ENCODE results near the gene MICAL2.
A peak's percentile ranks its signal among the peaks of the same experiment; 100 is the strongest.

MICAL2 gene

GRCh38 chr11:12251666-12252560, 141.5 kb downstream of the MICAL2 start:
- in situ Hi-C loops (cut with HindIII; ENCODE audit: low pct_unique_long_range_greater_than_20kb, low sequenced_read_pairs), result no loop called here
- peak in 1 of 2 experiments; percentile 27 for DNase-seq (ENCODE audit: low read depth in 1 of 2, low spot score in 1 of 2)
- TF ChIP-seq JUND (IDR thresholded peaks at IDR 0.05; ENCODE audit: low read depth), result no peak

- no peak for DNase-seq (ENCODE audit: low read depth in 1 of 2, low spot score in 1 of 2)
- in situ Hi-C loops (cut with HindIII; ENCODE audit: low pct_unique_long_range_greater_than_20kb, low sequenced_read_pairs), result no loop called here
- TF ChIP-seq JUND (IDR thresholded peaks at IDR 0.05; ENCODE audit: low read depth), result no peak
These were observed 143.5 kb downstream of the MICAL2 start for GRCh38 chr11:12253843-12254281.

- no peak for TF ChIP-seq JUND (IDR thresholded peaks at IDR 0.05; ENCODE audit: low read depth)
- in situ Hi-C loops (cut with HindIII; ENCODE audit: low pct_unique_long_range_greater_than_20kb, low sequenced_read_pairs), result no loop called here
- peak in 1 of 2 experiments; percentile 33 for DNase-seq (ENCODE audit: low read depth in 1 of 2, low spot score in 1 of 2)
These were observed 148.1 kb downstream of the MICAL2 start for GRCh38 chr11:12258451-12258850.

- in situ Hi-C loops (cut with HindIII; ENCODE audit: low pct_unique_long_range_greater_than_20kb, low sequenced_read_pairs), result no loop called here
- peak in 1 of 2 experiments; percentile 24 for DNase-seq (ENCODE audit: low read depth in 1 of 2, low spot score in 1 of 2)
These were observed 149.6 kb downstream of the MICAL2 start for GRCh38 chr11:12259956-12260355.

GRCh38 chr11:12260731-12261521, 150.5 kb downstream of the MICAL2 start:
- no peak for DNase-seq (ENCODE audit: low read depth in 1 of 2, low spot score in 1 of 2)
- TF ChIP-seq JUND (IDR thresholded peaks at IDR 0.05; ENCODE audit: low read depth), result no peak
- in situ Hi-C loops (cut with HindIII; ENCODE audit: low pct_unique_long_range_greater_than_20kb, low sequenced_read_pairs), result no loop called here

More at GRCh38 chr11:12259956-12260355, 149.6 kb downstream of the MICAL2 start:
- TF ChIP-seq JUND (IDR thresholded peaks at IDR 0.05; ENCODE audit: low read depth), result no peak

- in situ Hi-C loops (cut with HindIII; ENCODE audit: low pct_unique_long_range_greater_than_20kb, low sequenced_read_pairs), result no loop called here
- no peak for TF ChIP-seq JUND (IDR thresholded peaks at IDR 0.05; ENCODE audit: low read depth)
These were observed 151.2 kb downstream of the MICAL2 start for GRCh38 chr11:12261551-12261950.

GRCh38 chr11:12263141-12263693, 152.8 kb downstream of the MICAL2 start:
- DNase-seq (ENCODE audit: low read depth in 1 of 2, low spot score in 1 of 2), result no peak
- in situ Hi-C loops (cut with HindIII; ENCODE audit: low pct_unique_long_range_greater_than_20kb, low sequenced_read_pairs), result no loop called here

More at GRCh38 chr11:12261551-12261950, 151.2 kb downstream of the MICAL2 start:
- no peak for DNase-seq (ENCODE audit: low read depth in 1 of 2, low spot score in 1 of 2)

GRCh38 chr11:12264361-12264760, 154.0 kb downstream of the MICAL2 start:
- in situ Hi-C loops (cut with HindIII; ENCODE audit: low pct_unique_long_range_greater_than_20kb, low sequenced_read_pairs), result no loop called here
- no peak for DNase-seq (ENCODE audit: low read depth in 1 of 2, low spot score in 1 of 2)
- no peak for TF ChIP-seq JUND (IDR thresholded peaks at IDR 0.05; ENCODE audit: low read depth)

More at GRCh38 chr11:12263141-12263693, 152.8 kb downstream of the MICAL2 start:
- TF ChIP-seq JUND (IDR thresholded peaks at IDR 0.05; ENCODE audit: low read depth), result no peak

GRCh38 chr11:12266132-12266531, 155.7 kb downstream of the MICAL2 start:
- no peak for DNase-seq (ENCODE audit: low read depth in 1 of 2, low spot score in 1 of 2)
- in situ Hi-C loops (cut with HindIII; ENCODE audit: low pct_unique_long_range_greater_than_20kb, low sequenced_read_pairs), result no loop called here
- TF ChIP-seq JUND (IDR thresholded peaks at IDR 0.05; ENCODE audit: low read depth), result no peak

- no peak for TF ChIP-seq JUND (IDR thresholded peaks at IDR 0.05; ENCODE audit: low read depth)
- in situ Hi-C loops (cut with HindIII; ENCODE audit: low pct_unique_long_range_greater_than_20kb, low sequenced_read_pairs), result no loop called here
- DNase-seq (ENCODE audit: low read depth in 1 of 2, low spot score in 1 of 2), result no peak
These were observed 156.6 kb downstream of the MICAL2 start for GRCh38 chr11:12266943-12267342.

- no peak for TF ChIP-seq JUND (IDR thresholded peaks at IDR 0.05; ENCODE audit: low read depth)
- in situ Hi-C loops (cut with HindIII; ENCODE audit: low pct_unique_long_range_greater_than_20kb, low sequenced_read_pairs), result no loop called here
- DNase-seq (ENCODE audit: low read depth in 1 of 2, low spot score in 1 of 2), result no peak
These were observed 157.5 kb downstream of the MICAL2 start for GRCh38 chr11:12267921-12268320.

GRCh38 chr11:12269104-12269441, 158.7 kb downstream of the MICAL2 start:
- no peak for TF ChIP-seq JUND (IDR thresholded peaks at IDR 0.05; ENCODE audit: low read depth)
- in situ Hi-C loops (cut with HindIII; ENCODE audit: low pct_unique_long_range_greater_than_20kb, low sequenced_read_pairs), result no loop called here
- peak; percentile 31 to 88 for DNase-seq (ENCODE audit: low read depth in 1 of 2, low spot score in 1 of 2)

Measured in T47D (cell line).